Mesodermal cell (in vitro differentiated cells): ENCODE measurements around the gene CGB7.
"Not testable (repeated sequence)": the region's sequence is repeated elsewhere in the genome, so short reads cannot be mapped to it uniquely, and the experiment has no call there.

ENCODE experiments used
- H3K27ac ChIP-seq: 2 replicates; pipeline ENCODE4 v1.7.0; 2013; ENCODE audit warnings: mild to moderate bottlenecking, low read depth, low read length, moderate library complexity; ENCODE audit not compliant: severe bottlenecking
- H3K36me3 ChIP-seq: 2 replicates; pipeline ENCODE4 v1.7.1; 2013; ENCODE audit warnings: mild to moderate bottlenecking, low read length, moderate library complexity; ENCODE audit not compliant: control insufficient read depth, insufficient read depth
- H3K4me1 ChIP-seq: one replicate; pipeline ENCODE4 v1.7.1; 2013; ENCODE audit warnings: mild to moderate bottlenecking, low read length; ENCODE audit not compliant: insufficient read depth, control insufficient read depth, poor library complexity, severe bottlenecking
- H3K4me3 ChIP-seq: 2 replicates; pipeline ENCODE4 v1.7.0; 2013; ENCODE audit warnings: low read length, control low read depth, mild to moderate bottlenecking; ENCODE audit not compliant: insufficient read depth, poor library complexity, severe bottlenecking; ENCODE audit errors: extremely low read depth
- H3K9me3 ChIP-seq: 2 replicates; pipeline ENCODE4 v1.7.1; 2013; ENCODE audit warnings: mild to moderate bottlenecking, low read length, moderate library complexity; ENCODE audit not compliant: control insufficient read depth
- WGBS, 2 experiments: methylation state at CpG; one replicate each; pipeline ENCODE4 v1.1.5; 2013; ENCODE audit warnings: missing lambda C conversion rate in 2 of 2; ENCODE audit not compliant: insufficient coverage in 2 of 2; 5-methylcytosine and 5-hydroxymethylcytosine counted together

The CGB7 gene

DNA sequence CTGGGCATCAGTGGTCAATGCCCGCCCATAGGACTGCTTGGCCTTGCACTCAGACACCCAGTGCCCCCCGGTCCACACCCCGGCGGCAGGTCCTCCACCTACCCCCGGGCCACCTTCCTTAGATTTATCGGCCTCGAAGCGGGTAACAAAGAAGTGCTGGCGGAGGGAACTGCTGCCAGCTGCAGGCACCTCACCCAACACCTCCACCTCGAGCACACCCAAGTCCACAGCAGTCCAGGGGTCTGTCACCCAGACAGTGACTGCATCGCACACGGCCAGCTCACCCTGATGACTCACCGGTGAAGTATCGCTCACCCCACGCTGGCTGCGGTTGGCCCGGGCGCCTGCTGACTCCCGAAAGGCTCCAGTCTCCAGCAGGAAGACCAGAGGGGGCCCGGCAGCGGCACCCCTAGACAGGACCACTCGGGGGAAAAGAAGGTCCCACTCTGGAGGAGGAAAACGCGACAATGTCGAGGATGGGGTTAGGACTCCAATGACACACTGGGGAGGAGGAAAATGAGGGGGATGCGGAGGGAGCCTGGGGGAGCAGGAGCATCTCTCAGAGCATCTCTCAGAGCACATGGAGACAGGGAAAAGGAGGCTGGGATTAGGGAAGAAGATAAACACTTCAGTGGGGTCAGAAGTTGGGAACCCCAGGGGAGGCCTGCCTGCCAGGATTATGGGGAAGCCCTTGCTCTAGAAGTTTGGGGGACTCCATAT is 18.8 kb downstream of the CGB7 start:
- not testable (repeated sequence) for H3K36me3 ChIP-seq, H3K4me3 ChIP-seq, H3K4me1 ChIP-seq, H3K27ac ChIP-seq, H3K9me3 ChIP-seq
- WGBS, 2 experiments: 81 to 83% methylated on average over 19 to 24 of the region's 26 CpGs

DNA sequence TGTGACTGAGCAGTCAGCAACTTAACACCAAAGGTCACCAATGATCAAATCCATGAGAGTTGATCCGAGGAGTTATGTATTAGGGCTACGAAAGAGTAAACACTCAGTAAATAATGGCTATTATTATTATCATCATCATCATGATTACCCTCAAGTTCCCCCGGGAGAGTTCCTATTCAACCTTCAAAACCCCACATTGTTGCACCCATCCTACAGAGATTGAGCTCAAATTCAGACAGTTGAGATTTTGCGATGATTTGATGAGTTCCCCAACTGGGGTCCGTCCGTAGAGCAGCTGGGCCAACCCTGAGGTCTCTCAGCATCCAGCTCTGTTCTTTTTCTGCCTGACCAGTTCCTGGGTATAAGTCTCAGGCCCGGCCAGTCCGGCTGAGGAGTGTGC is 19.4 kb downstream of the CGB7 start:
- not testable (repeated sequence) for H3K27ac ChIP-seq, H3K4me1 ChIP-seq, H3K9me3 ChIP-seq, H3K4me3 ChIP-seq, H3K36me3 ChIP-seq
- WGBS, 2 experiments: 86% methylated on average over 1 of the region's 8 CpGs; no CpG with 5 or more reads in 1 of the 2 experiments

DNA sequence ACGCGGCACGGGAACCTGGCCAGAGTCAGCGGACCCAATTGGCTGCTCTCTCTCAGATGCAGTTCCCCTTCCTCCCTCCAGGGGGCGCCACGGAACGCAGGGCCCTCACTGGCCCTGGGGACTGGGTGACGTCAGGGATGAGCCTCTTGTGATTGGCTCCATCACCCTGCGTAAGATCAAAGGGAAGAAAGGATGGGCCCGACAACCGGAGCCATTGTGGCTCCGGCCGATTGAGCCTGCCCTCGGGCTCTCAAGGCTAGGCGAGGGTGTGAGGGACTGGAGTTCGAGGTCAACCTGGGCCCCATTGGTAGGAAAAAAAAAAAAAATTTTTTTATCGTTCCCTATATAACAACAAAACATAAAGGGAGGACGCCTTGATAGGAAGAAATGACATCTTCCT is 20.7 kb downstream of the CGB7 start, which contains the start of gene CGB1:
Gene CGB1, minus strand, starts transcription at position 81 of the 400 bp plus-strand sequence. CDS start 184 bp downstream, outside the sequence.
- H3K4me1 ChIP-seq, H3K4me3 ChIP-seq, H3K27ac ChIP-seq, H3K36me3 ChIP-seq, H3K9me3 ChIP-seq: not testable (repeated sequence)
- WGBS, 2 experiments: 50 to 51% methylated on average over 13 to 14 of the region's 18 CpGs

DNA sequence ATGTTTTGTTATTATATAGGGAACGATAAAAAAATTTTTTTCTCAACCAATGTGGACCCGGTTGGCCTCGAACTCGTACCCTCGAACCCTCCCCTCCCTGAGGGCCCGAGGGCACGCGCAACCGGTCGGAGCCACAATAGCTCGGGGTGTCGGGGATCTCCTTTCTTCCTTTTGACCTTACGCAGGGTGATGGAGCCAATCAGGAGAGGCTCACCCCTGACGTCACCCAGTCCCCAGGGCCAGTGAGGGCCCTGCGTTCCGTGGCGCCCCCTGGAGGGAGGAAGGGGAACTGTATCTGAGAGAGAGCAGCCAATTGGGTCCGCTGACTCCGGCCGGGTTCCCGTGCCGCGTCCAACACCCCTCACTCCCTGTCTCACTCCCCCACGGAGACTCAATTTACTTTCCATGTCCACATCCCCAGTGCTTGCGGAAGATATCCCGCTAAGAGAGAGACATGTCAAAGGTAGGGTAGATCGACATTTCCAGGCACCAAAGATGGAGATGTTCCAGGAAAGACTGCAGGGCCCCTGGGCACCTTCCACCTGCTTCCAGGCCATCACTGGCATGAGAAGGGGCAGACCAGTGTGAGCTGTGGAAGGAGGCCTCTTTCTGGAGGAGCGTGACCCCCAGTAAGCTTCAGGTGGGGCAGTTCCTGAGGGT is 25.8 kb downstream of the CGB7 start, which contains the start of gene CGB2:
Gene CGB2, plus strand, starts transcription at position 249 of the 660 bp plus-strand sequence. Its CDS starts 206 bp downstream, at position 455.
- 85 to 93% methylated on average over 15 to 17 of the region's 28 CpGs for WGBS, 2 experiments
- H3K4me3 ChIP-seq, H3K27ac ChIP-seq, H3K9me3 ChIP-seq, H3K36me3 ChIP-seq, H3K4me1 ChIP-seq: not testable (repeated sequence)

DNA sequence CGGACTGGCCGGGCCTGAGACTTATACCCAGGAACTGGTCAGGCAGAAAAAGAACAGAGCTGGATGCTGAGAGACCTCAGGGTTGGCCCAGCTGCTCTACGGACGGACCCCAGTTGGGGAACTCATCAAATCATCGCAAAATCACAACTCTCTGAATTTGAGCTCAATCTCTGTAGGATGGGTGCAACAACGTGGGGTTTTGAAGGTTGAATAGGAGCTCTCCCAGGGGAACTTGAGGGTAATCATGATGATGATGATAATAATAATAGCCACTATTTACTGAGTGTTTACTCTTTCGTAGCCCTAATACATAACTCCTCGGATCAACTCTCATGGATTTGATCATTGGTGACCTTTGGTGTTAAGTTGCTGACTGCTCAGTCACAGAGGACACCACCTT is 27.2 kb downstream of the CGB7 start:
- H3K4me1 ChIP-seq, H3K27ac ChIP-seq, H3K4me3 ChIP-seq, H3K36me3 ChIP-seq, H3K9me3 ChIP-seq: not testable (repeated sequence)
- 60 to 100% methylated on average over 1 to 2 of the region's 8 CpGs for WGBS, 2 experiments

DNA sequence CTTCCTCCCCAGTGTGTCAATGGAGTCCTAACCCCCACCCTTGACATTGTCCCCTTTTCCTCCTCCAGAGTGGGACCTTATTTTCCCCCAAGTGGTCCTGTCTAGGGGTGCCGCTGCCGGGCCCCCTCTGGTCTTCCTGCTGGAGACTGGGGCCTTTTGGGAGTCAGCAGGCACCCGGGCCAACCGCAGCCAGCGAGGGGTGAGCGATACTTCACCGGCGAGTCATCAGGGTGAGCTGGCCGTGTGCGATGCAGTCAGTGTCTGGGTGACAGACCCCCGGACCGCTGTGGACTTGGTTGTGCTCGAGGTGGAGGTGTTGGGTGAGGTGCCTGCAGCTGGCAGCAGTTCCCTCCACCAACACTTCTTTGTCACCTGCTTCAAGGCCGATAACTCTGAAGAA is 27.8 kb downstream of the CGB7 start:
- H3K27ac ChIP-seq, H3K9me3 ChIP-seq, H3K4me1 ChIP-seq, H3K4me3 ChIP-seq, H3K36me3 ChIP-seq: not testable (repeated sequence)
- WGBS, 2 experiments: 79 to 82% methylated on average over 12 to 14 of the region's 14 CpGs

DNA sequence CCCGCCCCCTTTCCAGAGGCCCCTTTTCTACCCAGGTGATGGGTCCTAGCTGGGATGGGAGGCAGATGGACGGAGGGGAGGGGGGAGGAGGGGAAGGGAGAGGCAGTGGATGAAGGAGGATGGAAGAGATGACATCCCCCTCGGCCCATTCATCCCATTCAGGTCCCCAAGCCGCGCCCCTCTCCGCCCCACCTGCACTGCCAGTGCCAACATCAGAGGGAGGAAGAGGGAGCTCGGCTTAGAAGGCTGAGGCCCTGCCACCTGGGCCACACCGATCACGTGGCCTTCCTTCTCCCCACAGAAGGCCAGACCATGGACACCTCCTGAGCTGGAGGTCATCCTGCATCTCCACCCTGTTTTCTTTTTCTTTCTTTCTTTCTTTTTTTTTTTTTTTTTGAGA is 28.9 kb downstream of the CGB7 start:
- not testable (repeated sequence) for H3K9me3 ChIP-seq, H3K27ac ChIP-seq, H3K4me3 ChIP-seq, H3K4me1 ChIP-seq, H3K36me3 ChIP-seq
- 100% methylated on average over 1 of the region's 9 CpGs; no CpG with 5 or more reads in 1 of the 2 experiments for WGBS, 2 experiments

DNA sequence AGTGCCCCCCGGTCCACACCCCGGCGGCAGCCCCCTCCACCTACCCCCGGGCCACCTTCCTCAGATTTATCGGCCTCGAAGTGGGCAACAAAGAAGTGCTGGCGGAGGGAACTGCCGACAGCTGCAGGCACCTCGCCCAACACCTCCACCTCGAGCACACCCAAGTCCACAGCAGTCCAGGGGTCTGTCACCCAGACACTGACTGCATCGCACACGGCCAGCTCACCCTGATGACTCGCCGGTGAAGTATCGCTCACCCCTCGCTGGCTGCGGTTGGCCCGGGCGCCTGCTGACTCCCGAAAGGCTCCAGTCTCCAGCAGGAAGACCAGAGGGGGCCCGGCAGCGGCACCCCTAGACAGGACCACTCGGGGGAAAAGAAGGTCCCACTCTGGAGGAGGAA is 31.9 kb downstream of the CGB7 start:
- WGBS, 2 experiments: 83 to 90% methylated on average over 7 to 16 of the region's 23 CpGs
- not testable (repeated sequence) for H3K9me3 ChIP-seq, H3K27ac ChIP-seq, H3K4me1 ChIP-seq, H3K4me3 ChIP-seq, H3K36me3 ChIP-seq

DNA sequence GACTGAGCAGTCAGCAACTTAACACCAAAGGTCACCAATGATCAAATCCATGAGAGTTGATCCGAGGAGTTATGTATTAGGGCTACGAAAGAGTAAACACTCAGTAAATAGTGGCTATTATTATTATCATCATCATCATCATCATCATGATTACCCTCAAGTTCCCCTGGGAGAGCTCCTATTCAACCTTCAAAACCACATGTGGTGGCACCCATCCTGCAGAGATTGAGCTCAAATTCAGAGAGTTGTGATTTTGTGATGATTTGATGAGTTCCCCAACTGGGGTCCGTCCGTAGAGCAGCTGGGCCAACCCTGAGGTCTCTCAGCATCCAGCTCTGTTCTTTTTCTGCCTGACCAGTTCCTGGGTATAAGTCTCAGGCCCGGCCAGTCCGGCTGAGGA is 32.5 kb downstream of the CGB7 start:
- not testable (repeated sequence) for H3K36me3 ChIP-seq, H3K27ac ChIP-seq, H3K4me3 ChIP-seq, H3K4me1 ChIP-seq, H3K9me3 ChIP-seq
- no CpG with 5 or more reads among the region's 6 CpGs for WGBS, 2 experiments

DNA sequence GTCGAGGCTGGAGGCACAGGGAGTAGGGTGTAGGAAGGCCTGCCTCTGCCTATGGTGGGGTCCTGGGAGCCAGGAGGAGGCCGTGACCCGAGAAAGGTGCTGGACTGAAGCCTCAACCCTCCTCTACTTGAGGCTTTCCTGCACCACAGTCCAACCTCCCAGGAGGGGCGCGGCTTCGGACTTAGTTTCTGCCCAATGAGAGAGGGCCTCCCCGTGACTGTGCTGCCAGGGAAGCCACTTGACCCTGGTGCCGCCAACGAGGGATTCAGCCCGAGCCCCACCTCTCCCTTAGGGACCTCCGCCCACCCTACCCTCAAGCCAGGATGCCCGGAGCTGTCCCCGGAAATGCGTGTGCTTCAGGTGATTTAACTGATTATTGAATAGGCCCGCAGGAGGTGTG is 33.3 kb downstream of the CGB7 start, which contains the start of gene CGB3:
Gene CGB3, minus strand, starts transcription at position 101 of the 400 bp plus-strand sequence. CDS start 362 bp downstream, outside the sequence.
- H3K4me3 ChIP-seq, H3K36me3 ChIP-seq, H3K4me1 ChIP-seq, H3K9me3 ChIP-seq, H3K27ac ChIP-seq: not testable (repeated sequence)
- 78% methylated on average over 7 of the region's 15 CpGs; no CpG with 5 or more reads in 1 of the 2 experiments for WGBS, 2 experiments

DNA sequence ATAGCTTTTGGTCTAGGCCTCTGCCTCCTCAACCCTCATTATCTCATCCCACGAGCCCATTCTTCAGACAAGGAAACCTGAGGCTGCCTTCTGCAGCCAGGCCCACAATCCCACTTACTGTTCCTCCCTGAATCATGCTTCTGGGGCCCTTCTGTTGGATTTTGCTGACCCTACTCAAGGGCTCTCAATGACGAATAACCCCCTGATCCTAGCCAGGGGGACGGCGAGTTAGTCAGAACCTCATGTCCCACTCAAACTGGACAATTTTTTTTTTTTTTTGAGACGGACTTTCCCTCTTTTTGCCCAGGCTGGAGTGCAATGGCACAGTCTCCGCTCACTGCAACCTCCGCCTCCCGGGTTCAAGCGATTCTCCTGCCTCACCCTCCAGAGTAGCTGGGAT is 35.4 kb downstream of the CGB7 start:
- WGBS, 2 experiments: 86 to 90% methylated on average over 6 to 9 of the region's 9 CpGs
- H3K4me1 ChIP-seq: peaks cover 5% of the 10 kb centered on the region
- H3K27ac ChIP-seq: no peak overlapping the region
- H3K4me3 ChIP-seq: no peak overlapping the region
- H3K36me3 ChIP-seq: no peaks in the 10 kb centered on the region
- no peaks in the 10 kb centered on the region for H3K9me3 ChIP-seq
